GM21619 (cell line): ENCODE data around the gene SLC9A1.

ENCODE experiments used
- ATAC-seq: cut with Tn5 transposase; IDR thresholded peaks from one replicate; pipeline ENCODE4 v1.9.1; 2021; ENCODE audit not compliant: unreplicated experiment

The SLC9A1 gene

DNA sequence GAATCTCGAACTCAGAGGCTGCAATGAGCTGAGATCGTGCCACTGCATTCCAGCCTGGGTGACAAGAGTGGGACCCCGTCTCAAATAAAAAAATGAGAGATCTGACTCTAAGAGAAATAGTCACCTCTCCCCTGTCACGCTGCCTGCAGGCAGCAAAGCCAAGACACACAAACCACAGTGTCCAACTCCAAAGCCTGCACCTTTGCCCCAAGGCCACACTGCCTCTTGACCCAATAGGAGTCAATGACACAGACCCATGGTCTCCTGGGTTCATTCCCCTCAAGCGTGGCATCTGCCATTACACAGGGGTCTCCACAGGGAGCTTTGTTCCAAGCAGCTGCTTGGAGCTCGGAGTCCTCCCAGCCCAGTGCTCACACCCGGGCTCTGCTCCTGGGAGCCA, 46.3 kb downstream of the SLC9A1 start:
- no peak for ATAC-seq

DNA sequence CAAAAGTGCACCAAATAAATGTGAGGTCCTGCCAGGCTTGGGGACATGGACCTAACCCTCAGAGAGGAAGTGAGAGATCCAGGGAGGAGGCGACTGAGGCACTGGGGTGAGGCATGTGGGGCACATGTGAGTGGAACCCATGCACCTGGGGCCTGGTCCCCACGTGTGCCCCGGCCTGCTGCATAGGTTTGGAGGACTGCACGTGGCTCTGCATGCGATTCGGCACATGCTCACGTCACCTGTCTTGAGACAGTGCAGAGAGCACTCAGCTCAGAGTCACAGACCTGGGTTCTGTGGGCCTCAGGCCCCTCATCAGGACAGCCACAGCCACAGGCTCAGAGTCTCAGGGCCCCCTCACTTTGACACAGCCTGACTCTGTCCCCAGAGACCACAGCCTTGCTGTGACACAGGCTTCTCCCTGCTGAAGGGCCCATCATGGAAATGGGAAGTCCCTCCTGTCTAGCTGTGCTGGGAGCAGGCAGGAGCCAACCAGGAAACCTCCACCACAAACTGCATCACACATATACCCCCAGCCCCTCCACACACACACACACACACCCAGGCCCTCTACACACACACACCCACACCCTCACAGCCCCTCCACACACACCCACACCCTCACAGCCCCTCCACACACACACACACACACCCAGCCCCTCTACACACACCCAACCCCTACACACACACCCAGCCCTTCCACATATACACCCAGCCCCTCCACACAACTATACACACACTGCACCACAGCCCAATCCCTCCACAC, 48.2 kb downstream of the SLC9A1 start:
- no peak for ATAC-seq

DNA sequence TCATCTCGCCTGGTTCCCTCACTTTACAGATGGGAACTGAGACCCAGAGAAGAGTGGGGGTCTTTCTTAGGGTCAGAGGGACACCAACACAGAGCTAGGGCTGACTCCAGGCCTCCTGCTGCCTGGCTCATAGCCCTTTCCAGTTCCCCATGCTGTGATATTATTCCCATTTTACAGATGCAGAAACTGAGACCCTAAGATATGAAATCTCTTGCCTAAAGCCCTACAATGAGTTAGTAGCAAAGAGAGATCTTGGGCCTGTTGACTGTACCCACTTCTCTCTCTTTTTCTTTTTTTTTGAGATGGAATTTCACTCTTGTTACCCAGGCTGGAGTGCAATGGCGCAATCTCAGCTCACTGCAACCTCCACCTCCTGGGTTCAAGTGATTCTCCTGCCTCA, 49.9 kb downstream of the SLC9A1 start:
- ATAC-seq = no peak

DNA sequence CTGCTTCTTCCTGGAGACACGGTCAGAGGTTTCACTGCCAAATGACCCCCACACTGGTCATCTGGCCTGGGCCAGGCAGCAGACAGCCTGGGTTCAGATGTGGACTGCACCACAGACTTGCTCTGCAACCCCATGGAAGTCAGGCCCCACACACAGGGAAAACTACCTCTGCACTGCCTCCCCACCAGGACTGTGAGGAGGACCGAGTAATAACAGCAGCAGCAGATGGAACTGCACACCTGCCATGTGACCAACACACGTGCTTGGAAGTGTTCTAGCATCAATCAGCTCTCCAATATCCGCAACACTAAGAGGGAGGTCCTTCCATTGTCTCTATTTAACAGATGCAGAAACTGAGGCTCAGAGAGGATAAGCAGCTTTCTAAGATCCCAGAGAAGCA, 51.4 kb downstream of the SLC9A1 start:
- ATAC-seq = no peak

GRCh38 chr1:27102707-27103468, 52.0 kb downstream of the SLC9A1 start:
- peak; percentile 34 for ATAC-seq

DNA sequence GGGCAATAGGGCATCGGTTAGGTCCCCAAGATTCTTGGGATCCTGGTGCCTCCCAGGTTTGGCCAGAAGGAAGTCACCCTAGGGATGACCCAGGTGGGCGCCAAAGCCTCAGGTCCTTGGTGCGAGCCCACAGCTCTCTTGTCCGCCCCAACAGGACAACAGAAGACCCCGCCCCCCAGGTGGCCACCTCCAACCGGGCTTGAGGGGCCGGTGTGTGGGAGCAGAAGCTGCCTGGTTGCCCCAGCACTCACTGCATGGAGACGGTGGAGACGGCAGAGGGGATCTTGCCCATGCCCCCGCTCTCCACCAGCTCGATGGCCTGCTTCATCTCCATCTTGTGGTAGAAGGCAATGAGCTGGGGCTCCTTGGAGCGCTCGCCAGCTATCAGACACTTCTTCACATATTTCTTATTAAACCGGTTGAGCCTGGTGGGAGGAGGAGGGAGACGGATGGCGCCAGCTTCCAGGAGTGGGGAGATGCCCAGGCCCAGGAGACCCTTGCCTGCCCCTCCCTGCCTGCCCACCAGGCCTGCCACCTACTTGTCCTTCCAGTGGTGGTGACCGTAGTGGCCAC, 52.7 kb downstream of the SLC9A1 start:
- no peak for ATAC-seq

GRCh38 chr1:27101696-27102095, 53.2 kb downstream of the SLC9A1 start:
- ATAC-seq = no peak

DNA sequence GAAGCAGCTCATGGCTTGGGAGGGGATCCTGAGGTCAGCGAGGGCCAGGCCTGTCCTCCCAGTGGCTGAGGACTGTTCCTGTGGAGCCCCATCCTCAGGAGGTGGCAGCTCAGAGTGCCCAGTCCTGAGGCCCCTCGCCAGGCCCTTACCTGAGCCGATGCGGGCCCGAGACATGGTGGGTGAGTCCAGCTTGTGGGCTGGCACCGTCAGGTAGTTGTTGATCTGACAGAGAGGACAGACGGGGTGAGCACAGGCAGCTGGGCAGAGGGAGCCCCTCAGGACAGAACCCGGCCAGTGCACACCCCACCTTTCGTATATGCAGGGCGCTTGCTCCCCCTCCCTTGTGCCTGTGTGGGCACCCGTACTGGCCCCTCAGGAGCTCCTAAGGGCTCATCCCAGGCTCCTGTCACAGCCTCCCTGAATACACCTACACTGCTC, 53.9 kb downstream of the SLC9A1 start:
- ATAC-seq = no peak

GRCh38 chr1:27100335-27101053, 54.4 kb downstream of the SLC9A1 start:
- no peak for ATAC-seq

GRCh38 chr1:27099587-27100334, 55.2 kb downstream of the SLC9A1 start:
- ATAC-seq = peak; percentile 52

DNA sequence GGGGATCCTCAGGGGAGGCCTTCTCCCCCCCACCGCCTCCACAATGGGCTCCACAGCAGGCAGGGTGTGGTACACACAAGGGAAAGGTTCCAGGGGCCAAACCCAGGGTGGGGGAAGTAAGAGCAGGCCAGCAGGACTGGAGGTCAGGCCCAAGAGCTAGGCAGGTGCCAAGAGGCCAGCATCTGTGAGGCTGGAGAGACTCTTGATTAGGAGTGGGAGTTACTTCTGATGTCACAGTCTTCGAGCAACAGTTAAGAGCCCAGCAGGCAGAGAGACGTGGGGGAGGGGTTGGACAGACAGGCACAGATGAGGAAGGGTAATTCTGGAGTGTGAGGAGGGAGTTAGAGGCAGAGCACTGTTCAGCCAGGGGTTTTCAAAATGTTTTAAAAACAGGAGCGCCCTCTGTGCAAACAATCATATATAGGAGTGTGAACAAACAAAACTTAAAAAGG, 55.8 kb downstream of the SLC9A1 start:
- ATAC-seq = no peak

GRCh38 chr1:27098431-27099134, 56.3 kb downstream of the SLC9A1 start:
- no peak for ATAC-seq

GRCh38 chr1:27097484-27097917, 57.4 kb downstream of the SLC9A1 start:
- no peak for ATAC-seq

DNA sequence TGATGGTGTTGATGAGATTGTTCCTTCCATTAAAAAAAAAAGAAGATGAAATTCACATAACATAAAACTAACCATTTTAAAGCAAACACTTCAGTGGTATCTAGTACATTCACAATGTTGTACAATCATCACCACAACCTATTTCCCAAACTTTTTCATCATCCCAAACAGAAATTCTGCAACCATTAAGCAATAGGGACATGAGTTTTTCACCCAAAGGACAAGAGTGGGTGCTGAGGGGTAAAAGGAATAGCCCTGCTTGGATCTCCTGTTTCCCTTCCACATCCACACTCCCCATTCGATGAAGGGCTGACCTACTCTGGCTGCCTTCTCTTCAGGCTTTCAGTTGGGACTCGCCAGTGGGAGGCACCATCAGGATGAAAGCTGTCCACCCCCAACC, 59.3 kb downstream of the SLC9A1 start:
- ATAC-seq = no peak

GRCh38 chr1:27092888-27093287, 62.0 kb downstream of the SLC9A1 start:
- ATAC-seq = no peak

GRCh38 chr1:27090911-27091310, 64.0 kb downstream of the SLC9A1 start:
- ATAC-seq = no peak

GRCh38 chr1:27087371-27088220, 67.3 kb downstream of the SLC9A1 start:
- ATAC-seq = no peak

GRCh38 chr1:27086628-27087027, 68.3 kb downstream of the SLC9A1 start:
- no peak for ATAC-seq

DNA sequence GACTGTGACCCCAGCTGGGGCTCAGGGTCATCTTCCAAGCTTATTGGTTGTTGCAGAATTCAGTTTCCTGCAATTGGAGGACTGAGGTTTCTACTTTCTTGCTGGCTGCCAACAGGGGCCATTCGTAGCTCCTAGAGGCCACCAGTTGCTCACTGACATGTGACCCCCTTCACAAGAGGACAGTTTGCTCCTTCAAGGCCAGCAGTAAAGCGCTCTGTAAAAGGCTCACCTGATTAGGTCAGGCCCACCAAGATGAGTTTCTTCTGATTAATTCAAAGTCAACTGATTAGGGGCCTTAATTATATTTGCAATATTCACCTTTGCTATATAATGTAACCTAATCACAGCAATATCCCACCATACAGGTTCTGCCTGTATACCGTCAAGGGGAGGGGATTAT, 68.9 kb downstream of the SLC9A1 start:
- ATAC-seq = no peak
